NCI-H82 treated with DMSO at 0.1 percent for 48 hours (cell line): Measurements from ENCODE around the gene DNAJB2.

Experiments
- DNase-seq: peaks from one replicate; lab custom pipeline; 2025; ENCODE audit not compliant: unreplicated experiment; lab: John Stamatoyannopoulos, UW

Gene DNAJB2

DNA sequence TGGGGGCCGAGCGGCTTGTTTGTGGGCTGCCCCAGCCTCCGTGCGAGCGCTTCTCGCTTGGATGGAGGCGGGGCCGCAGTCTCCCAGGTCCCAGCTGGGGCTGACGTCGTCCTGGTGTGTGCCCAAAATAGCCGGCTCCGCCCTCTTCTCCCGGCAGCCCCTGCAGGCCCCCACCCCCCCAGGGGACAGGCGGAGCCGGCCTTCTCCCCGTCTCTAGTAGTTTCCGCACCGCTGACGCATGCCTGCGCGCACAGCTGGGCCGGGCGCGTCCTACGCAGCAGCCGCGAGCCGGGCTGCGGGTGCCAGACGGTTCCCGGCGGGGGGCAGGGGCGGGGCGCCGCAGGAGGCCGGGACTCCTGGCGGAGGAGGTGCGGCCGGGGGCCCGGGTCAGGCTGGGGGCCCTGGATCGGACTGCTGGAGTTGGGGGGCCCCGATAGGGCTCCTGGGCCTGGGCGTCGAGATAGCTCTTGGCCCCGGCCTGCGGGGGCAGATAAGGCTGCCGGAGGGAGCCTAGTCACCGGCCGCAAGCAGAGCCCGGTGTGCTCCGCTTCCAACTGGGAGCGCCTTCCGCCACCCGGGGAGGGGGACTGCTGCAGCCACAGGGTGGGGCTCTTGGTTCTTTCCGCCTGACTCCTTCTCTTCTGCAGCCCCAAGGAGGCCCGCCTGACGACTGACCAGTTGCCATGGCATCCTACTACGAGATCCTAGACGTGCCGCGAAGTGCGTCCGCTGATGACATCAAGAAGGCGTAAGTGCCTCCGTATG lies at the start of gene DNAJB2:
Gene DNAJB2, plus strand, starts transcription at position 216 of the 765 bp plus-strand sequence. Its CDS starts 468 bp downstream, at position 684.
- peak; percentile 96 for DNase-seq

DNA sequence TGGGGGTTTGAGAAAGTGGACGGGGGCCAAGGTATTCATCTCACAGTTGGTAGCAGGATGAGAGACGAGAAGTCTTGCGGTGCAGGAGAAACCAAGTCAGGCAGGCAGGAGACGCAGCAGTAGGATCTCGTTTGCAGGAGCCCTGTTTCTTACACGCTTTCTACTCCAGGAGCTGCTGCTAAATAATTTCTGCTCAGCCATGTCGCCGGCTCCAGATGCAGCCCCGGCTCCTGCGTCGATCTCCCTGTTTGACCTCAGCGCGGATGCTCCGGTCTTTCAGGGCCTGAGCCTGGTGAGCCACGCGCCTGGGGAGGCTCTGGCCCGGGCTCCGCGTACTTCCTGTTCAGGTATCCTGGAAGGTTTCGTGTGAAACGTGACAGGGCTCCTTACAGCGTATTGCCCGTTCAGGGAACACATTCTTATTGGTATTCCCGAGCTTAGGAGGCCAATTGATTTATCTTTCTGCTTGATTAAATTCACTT lies 49.1 kb upstream of the DNAJB2 start:
- no peak for DNase-seq

- no peak for DNase-seq
Measured at GRCh38 chr2:219234331-219234730, 44.8 kb upstream of the DNAJB2 start.

DNA sequence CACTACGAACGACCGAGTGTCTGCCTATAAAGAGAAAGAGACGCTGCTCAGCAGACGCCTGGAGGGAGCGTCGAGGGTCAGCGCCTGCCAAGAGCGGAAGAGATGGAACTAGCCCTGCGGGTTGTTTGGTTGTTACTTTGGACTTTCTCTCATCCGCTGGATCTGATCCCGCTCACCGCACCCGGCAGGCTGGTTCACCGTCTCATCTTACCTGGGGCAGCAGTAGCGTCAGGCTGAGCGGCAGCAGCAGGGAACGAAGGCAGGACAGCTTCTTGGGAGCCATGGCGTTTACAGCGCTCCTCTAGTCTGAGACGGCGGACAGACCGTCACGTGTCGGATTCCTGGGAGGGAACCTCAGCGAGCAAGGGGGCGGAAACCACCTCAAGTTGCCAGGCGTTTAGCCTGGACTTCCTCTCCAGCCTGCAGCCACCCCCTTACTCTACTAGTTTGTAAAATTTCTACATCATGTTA lies 35.8 kb upstream of the DNAJB2 start:
- DNase-seq: no peak

DNA sequence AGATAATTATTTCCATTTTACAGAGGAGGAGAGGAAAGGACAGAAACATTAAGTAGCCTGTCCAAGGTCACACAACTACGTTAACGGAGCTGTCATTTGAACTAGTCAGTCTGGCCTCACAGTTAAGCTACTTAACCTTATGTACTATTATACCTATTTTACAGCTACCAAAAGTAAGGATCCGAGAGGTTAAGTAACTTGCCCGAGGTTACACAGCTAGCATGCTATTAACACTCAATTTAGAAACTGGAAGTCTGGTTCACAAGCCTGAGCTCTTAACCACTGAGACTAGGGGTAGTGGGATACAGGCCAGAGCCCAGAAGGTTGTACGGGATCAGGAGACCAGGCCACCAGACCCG lies 34.4 kb upstream of the DNAJB2 start:
- no peak for DNase-seq

- peak; percentile 27 for DNase-seq
Measured at GRCh38 chr2:219245148-219245898, 33.8 kb upstream of the DNAJB2 start, which contains the start of the genes GLB1L and STK16. GLB1L (minus strand) TSS chr2:219245444; CDS start chr2:219243573, 1,871 bp downstream. STK16 (plus strand) TSS chr2:219245479; CDS start chr2:219246000, 521 bp downstream.

GRCh38 chr2:219245899-219246230 lies 33.3 kb upstream of the DNAJB2 start:
- no peak for DNase-seq

- no peak for DNase-seq
Measured at GRCh38 chr2:219246559-219246958, 32.6 kb upstream of the DNAJB2 start.

- DNase-seq: no peak
Measured at GRCh38 chr2:219247678-219248642, 31.2 kb upstream of the DNAJB2 start.

DNA sequence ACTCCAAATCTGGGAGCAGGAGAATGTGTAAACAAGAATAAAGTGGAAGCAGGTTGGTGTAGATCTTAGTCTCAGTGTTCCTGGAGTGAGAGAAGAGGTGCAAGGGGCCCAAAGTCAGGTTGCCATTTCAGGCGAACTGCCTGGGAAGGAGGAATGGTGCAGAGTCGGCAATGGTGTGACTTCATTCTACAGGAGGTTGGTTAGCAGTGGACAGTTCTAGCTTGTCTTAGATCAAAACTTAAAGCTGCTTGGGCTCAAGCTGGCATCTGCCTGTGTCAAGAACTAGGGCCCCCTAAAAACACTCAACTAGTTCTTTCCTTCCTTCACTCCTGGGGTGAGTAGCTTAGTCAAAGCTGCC lies 30.3 kb upstream of the DNAJB2 start:
- no peak for DNase-seq

- DNase-seq: peak; percentile 27
Measured at GRCh38 chr2:219249203-219249980, 29.8 kb upstream of the DNAJB2 start.

DNA sequence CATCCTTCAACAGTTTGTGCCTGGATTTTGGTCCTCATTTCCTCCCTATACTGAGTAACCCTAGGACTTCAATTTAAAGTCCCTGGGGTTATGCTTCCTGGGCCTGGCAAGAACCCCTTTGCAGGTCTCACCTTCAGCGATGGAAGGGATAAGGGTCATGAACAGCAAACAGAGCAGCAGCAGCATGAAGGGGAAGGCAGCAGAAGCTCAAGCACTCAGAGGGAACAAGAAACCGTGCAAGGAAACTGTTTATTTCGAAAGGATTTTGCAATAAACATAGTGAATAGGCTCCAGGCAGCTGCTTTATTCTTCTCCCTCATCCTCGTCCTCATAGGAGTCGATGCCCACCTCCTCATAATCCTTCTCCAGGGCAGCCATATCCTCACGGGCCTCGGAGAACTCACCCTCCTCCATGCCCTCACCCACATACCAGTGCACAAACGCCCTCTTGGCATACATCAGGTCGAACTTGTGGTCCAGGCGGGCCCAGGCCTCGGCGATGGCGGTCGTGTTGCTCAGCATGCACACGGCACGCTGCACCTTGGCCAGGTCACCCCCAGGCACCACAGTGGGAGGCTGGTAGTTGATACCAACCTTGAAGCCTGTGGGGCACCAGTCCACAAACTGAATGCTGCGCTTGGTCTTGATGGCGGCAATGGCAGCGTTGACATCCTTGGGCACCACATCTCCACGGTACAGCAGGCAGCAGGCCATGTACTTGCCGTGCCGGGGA lies 29.0 kb upstream of the DNAJB2 start:
- DNase-seq: no peak

- DNase-seq: no peak
Measured at GRCh38 chr2:219251656-219252055, 27.5 kb upstream of the DNAJB2 start.

GRCh38 chr2:219252084-219252483 lies 27.1 kb upstream of the DNAJB2 start:
- no peak for DNase-seq

- DNase-seq: peak; percentile 20
Measured at GRCh38 chr2:219252570-219252899, 26.6 kb upstream of the DNAJB2 start.

DNA sequence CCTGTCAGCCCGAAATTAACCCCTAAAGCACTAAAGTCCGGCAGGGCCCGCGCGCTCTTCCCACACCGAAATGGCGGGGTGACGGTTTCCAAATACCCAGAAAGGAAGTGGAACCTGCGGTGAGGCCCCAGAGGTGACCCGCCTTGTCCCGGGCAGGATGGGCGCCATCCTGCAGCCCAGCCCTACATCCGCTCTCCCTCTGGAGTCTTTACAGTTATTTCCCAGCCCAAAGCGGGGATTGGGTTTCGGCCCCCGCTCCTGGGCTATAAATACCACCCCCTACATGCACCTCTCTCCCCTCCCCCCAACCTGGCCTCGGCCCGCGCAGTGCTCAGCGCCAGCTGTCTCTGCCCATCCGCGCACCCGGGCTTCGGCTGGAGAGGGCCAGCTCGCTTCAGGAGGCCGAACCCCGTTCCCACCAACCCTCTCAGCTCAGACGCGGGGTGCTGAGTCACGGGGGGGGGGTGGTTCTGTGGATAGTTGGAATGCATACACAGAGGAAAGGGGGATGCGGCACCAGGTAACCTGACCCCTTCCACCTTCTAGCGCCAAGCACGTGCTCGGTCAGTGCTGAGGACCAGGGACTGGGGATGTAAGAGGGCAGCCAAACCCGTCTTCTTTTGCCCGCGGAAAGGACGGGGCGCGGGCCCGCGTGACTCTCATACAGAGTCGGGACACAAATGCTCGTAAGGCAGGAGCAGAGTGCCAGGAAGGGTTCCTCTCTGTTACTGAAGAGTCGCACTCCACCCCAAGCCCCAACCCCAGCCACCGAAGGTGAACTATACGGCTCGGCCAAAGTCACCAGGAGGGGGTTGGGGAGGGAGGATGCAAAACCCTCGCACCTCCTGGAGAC lies 26.0 kb upstream of the DNAJB2 start, which contains the start of gene TUBA4B:
Gene TUBA4B, plus strand, starts transcription at position 344 of the 853 bp plus-strand sequence. Its CDS starts 165 bp downstream, at position 509.
- peak; percentile 39 for DNase-seq

DNA sequence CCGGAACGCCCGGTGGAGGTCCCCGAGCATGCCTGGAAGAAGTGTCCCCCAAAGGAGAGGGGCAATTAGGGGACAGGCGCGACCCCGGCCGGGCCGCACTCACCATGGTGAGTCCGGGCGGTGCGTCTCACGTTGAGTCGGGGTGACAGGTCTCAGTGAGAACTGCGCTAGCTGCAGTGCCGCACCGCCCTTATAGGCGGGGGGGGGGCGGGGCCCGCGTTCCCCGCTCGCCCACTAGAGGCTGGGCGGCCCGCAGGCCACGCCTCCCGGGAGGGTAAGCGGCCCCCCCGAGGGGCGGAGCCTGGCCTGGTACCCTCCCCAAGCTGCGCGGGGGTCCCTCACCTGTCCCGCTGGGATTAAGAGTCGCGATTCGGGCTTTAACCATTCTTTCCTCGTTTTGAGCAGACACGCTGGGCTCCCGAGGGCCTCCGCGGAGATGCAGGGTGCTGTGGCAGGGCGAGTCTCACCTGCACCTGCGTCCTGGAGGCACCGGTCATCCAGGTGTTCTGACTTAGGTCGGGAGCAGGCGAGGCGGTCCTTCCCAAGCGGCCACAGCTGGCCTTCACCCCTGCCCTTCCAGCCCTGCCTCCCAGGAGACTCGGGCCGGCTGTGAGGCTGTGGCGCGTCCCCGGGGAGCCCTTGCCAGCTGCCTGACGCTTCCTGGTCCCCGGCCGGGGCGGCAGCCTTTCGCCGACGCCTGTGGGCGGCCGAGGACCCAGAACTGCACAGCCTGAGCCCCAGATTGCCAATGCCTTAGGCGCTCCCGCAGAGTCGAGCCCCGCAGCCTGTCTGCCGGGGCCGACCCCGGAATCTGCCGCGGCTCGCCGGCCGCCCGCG lies 25.2 kb upstream of the DNAJB2 start, which contains the start of gene TUBA4A:
Gene TUBA4A, minus strand, starts transcription at position 166 of the 837 bp plus-strand sequence. Its CDS starts 60 bp downstream, at position 106.
- DNase-seq: peak; percentile 42
